Measurements from ENCODE around the gene RYR2.

RYR2 gene

GRCh38 chr1:237471377-237471776 is 429.4 kb downstream of the RYR2 start:
- no peak overlapping the region for H3K4me3 ChIP-seq (ENCODE audit: low read depth, low read length)
- no peak for TF ChIP-seq CTCF (IDR thresholded peaks at IDR 0.05; ENCODE audit: borderline replicate concordance, insufficient read depth, low read depth, low read length)

GRCh38 chr1:237471956-237472355 is 430.0 kb downstream of the RYR2 start:
- TF ChIP-seq CTCF (IDR thresholded peaks at IDR 0.05; ENCODE audit: borderline replicate concordance, insufficient read depth, low read depth, low read length), result no peak
- H3K4me3 ChIP-seq (ENCODE audit: low read depth, low read length), result no peak overlapping the region

- no peak for TF ChIP-seq CTCF (IDR thresholded peaks at IDR 0.05; ENCODE audit: borderline replicate concordance, insufficient read depth, low read depth, low read length)
- H3K4me3 ChIP-seq (ENCODE audit: low read depth, low read length), result no peak overlapping the region
Observed at GRCh38 chr1:237473854-237474253, 431.9 kb downstream of the RYR2 start.

- no peak for TF ChIP-seq CTCF (IDR thresholded peaks at IDR 0.05; ENCODE audit: borderline replicate concordance, insufficient read depth, low read depth, low read length)
- H3K4me3 ChIP-seq (ENCODE audit: low read depth, low read length), result no peak overlapping the region
Observed at GRCh38 chr1:237478082-237478481, 436.1 kb downstream of the RYR2 start.

GRCh38 chr1:237478842-237479241 is 436.9 kb downstream of the RYR2 start:
- no peak for TF ChIP-seq CTCF (IDR thresholded peaks at IDR 0.05; ENCODE audit: borderline replicate concordance, insufficient read depth, low read depth, low read length)

GRCh38 chr1:237482777-237483176 is 440.8 kb downstream of the RYR2 start:
- H3K4me3 ChIP-seq (ENCODE audit: low read depth, low read length), result no peak overlapping the region
- TF ChIP-seq CTCF (IDR thresholded peaks at IDR 0.05; ENCODE audit: borderline replicate concordance, insufficient read depth, low read depth, low read length), result no peak

More at GRCh38 chr1:237478842-237479241, 436.9 kb downstream of the RYR2 start:
- no peak overlapping the region for H3K4me3 ChIP-seq (ENCODE audit: low read depth, low read length)

- no peak overlapping the region for H3K4me3 ChIP-seq (ENCODE audit: low read depth, low read length)
- TF ChIP-seq CTCF (IDR thresholded peaks at IDR 0.05; ENCODE audit: borderline replicate concordance, insufficient read depth, low read depth, low read length), result peak; percentile 20; the same call in 1 of the 2 replicates
Observed at GRCh38 chr1:237492359-237492758, 450.4 kb downstream of the RYR2 start.
